ENCODE measurements around the gene PCDHGA8. TPM values are rescaled to one million over a fixed set of nuclear protein-coding genes. Genes with fewer than 3 reads are reported as not detected.
"Not testable (repeated sequence)": the region's sequence is repeated elsewhere in the genome, so short reads cannot be mapped to it uniquely, and the experiment has no call there.

Gene PCDHGA8
- total RNA-seq, 4 donors from 2014 or later, result 1.7 to 5.8 (median 3.3) TPM

DNA sequence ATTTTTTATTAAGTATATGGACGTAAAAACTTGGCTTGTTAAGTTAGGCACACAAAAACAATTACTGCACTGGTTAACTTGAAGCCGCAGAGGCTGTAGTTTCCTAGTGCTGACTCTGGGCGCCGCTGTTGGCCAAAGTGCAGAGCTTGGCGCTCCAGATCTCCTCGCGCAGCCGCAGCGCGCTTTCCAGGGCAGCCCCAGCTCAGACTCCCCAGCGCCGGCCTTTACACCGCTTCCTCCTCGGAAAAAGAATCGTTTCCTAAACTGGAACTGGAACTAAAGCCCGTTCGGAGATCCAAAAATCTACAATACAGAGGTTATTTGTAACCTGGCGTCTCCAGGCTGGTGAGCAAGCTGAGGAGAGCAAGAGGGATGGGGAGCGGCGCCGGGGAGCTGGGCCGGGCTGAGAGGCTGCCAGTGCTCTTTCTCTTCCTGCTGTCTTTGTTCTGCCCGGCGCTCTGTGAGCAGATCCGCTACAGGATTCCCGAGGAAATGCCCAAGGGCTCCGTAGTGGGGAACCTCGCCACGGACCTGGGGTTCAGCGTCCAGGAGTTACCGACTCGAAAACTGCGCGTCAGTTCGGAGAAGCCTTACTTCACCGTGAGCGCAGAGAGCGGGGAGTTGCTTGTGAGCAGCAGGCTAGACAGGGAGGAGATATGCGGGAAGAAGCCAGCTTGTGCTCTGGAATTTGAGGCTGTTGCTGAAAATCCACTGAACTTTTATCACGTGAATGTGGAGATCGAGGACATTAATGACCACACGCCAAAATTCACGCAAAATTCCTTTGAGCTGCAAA is 5.5 kb downstream of the PCDHGA8 start, which contains the start of gene PCDHGB5:
TSS of gene PCDHGB5 (plus strand) at position 192 of the 796 bp plus-strand sequence. CDS start at position 373, 181 bp downstream.
- peak within 1 kb of the TSS; percentile 20 to 44 (median 28) for H3K4me3 ChIP-seq
- peaks cover 0 to 13% (median 0%) of the 10 kb centered on the region in 4 donors for H3K27me3 ChIP-seq
- H3K4me1 ChIP-seq; H3K36me3 ChIP-seq; intact Hi-C loops (cut with DNase I); H3K27ac ChIP-seq (replicated peaks in 1 of 4); DNase-seq (ENCODE audit: extremely low spot score): not testable (repeated sequence)
- peaks cover 21 to 94% (median 93%) of the 10 kb centered on the region in 4 donors for H3K9me3 ChIP-seq
- 9% methylated on average over 20 of the region's 43 CpGs for WGBS
- TF ChIP-seq CTCF (IDR thresholded peaks at IDR 0.05), result peak; percentile 14 to 40 (median 37)

GRCh38 chr5:141398608-141399007 is 6.2 kb downstream of the PCDHGA8 start:
- peaks cover 0 to 6% (median under 1%) of the 10 kb centered on the region in 4 donors for H3K36me3 ChIP-seq
- no peak overlapping the region for H3K27ac ChIP-seq (replicated peaks in 1 of 4)
- TF ChIP-seq CTCF (IDR thresholded peaks at IDR 0.05) (no peak), EP300 (IDR thresholded peaks at IDR 0.05) (no peak), POLR2AphosphoS5 (IDR thresholded peaks at IDR 0.05) (no peak), POLR2A (IDR thresholded peaks at IDR 0.05; ENCODE audit: low read depth) (no peak)
- DNase-seq (ENCODE audit: extremely low spot score), result no peak
- H3K4me1 ChIP-seq, result no peaks in the 10 kb centered on the region
- intact Hi-C loops (cut with DNase I), result no loop called here
- H3K9me3 ChIP-seq, result peaks cover 23 to 94% (median 93%) of the 10 kb centered on the region in 4 donors
- no peak overlapping the region for H3K4me3 ChIP-seq
- WGBS, result 23% methylated on average over 11 of the region's 15 CpGs
- peaks cover 0 to 9% (median 0%) of the 10 kb centered on the region in 4 donors for H3K27me3 ChIP-seq

- H3K27me3 ChIP-seq, result peaks cover 0 to 9% (median 0%) of the 10 kb centered on the region in 4 donors
- DNase-seq (ENCODE audit: extremely low spot score), result no peak
- peak overlapping the region in 2 of 4 donors; percentile 5 to 18 for H3K4me3 ChIP-seq
- no peak overlapping the region for H3K27ac ChIP-seq (replicated peaks in 1 of 4)
- 23% methylated on average over 33 of the region's 61 CpGs for WGBS
- intact Hi-C loops (cut with DNase I), result no loop called here
- peaks cover 21 to 94% (median 93%) of the 10 kb centered on the region in 4 donors for H3K9me3 ChIP-seq
- TF ChIP-seq POLR2A (IDR thresholded peaks at IDR 0.05; ENCODE audit: low read depth) (no peak), POLR2AphosphoS5 (IDR thresholded peaks at IDR 0.05) (no peak), CTCF (IDR thresholded peaks at IDR 0.05) (no peak)
- H3K4me1 ChIP-seq, result no peaks in the 10 kb centered on the region
- peaks cover 0 to 6% (median 0%) of the 10 kb centered on the region in 4 donors for H3K36me3 ChIP-seq
Observed at GRCh38 chr5:141399555-141400258, 7.3 kb downstream of the PCDHGA8 start.

- no peak for DNase-seq (ENCODE audit: extremely low spot score)
- TF ChIP-seq POLR2AphosphoS5 (IDR thresholded peaks at IDR 0.05) (no peak), CTCF (IDR thresholded peaks at IDR 0.05) (peak in 2 of 3 experiments; percentile 18 to 33)
Observed at GRCh38 chr5:141402553-141403243, 10.3 kb downstream of the PCDHGA8 start, which contains the start of gene PCDHGA9. Gene PCDHGA9, plus strand, starts transcription at chr5:141402778. Its CDS starts 175 bp downstream, at chr5:141402953.

More at GRCh38 chr5:141402553-141403243, 10.3 kb downstream of the PCDHGA8 start, which contains the start of gene PCDHGA9:
- Histone ChIP-seq H3K36me3 (peaks cover 0 to 6% (median 0%) of the 10 kb centered on the region in 4 donors), H3K9me3 (peaks cover 21 to 95% (median 92%) of the 10 kb centered on the region in 4 donors), H3K27me3 (peaks cover 0 to 9% (median 0%) of the 10 kb centered on the region in 4 donors), H3K4me1 (no peaks in the 10 kb centered on the region), H3K4me3 (peak within 1 kb of the TSS; percentile 23 to 46 (median 38)), H3K27ac (replicated peaks in 1 of 4) (no peak within 1 kb of the TSS)
- 12% methylated on average over 27 of the region's 27 CpGs for WGBS
- intact Hi-C loops (cut with DNase I), result no loop called here

Measured in esophagus muscularis mucosa (tissue), 4 donors.